Naive thymus-derived CD8-positive, alpha-beta T cell (primary cell): ENCODE results near the gene PNPLA2. TPM values are rescaled to one million over a fixed set of nuclear protein-coding genes. Genes with fewer than 3 reads are reported as not detected.

ENCODE experiments used
- ATAC-seq, 2 donors: fragments of 150-1000 bp; cut with Tn5 transposase in 1 of 2; sonication (Bioruptor Pico), chemical (Tn5 transposase) in 1 of 2; 1 replicate in 1 of 2; 2 replicates in 1 of 2; pipeline ENCODE4 v1.10.0; 2021; ENCODE audit warnings: mild to moderate bottlenecking in 2 of 2, moderate library complexity in 2 of 2
- POLR2A ChIA-PET: fragments of 350-600 bp; sonication (Branson Sonifier 250); formaldehyde crosslinking; loops from one replicate; lab custom pipeline; 2021; ENCODE audit warnings: antibody characterized with exemption; lab: Charles Lee
- DNase-seq, 10 donors: peaks; one replicate each; pipeline versions ENCODE4 v3.0.0 to v3.0.0-alpha.2; 2020 to 2022
- H3K27ac Mint-ChIP-seq, 10 donors: one replicate each; pipeline ENCODE4 v1.8.0; 2020 to 2022; ENCODE audit warnings: mild to moderate bottlenecking in 10 of 10, mixed read lengths in 10 of 10, moderate library complexity in 4 of 10, inconsistent platforms in 1 of 10
- H3K27me3 Mint-ChIP-seq, 5 donors: one replicate each; pipeline ENCODE4 v1.8.0; 2021 to 2022; ENCODE audit warnings: mixed read lengths in 5 of 5
- H3K36me3 Mint-ChIP-seq, 3 donors: one replicate each; pipeline ENCODE4 v1.8.0; 2020 to 2022; ENCODE audit warnings: mixed read lengths in 3 of 3, mild to moderate bottlenecking in 2 of 3, inconsistent platforms in 1 of 3
- H3K4me1 Mint-ChIP-seq, 4 donors: one replicate each; pipeline ENCODE4 v1.8.0; 2021 to 2022; ENCODE audit warnings: mixed read lengths in 4 of 4
- H3K4me3 Mint-ChIP-seq, 10 donors: one replicate each; pipeline ENCODE4 v1.8.0; 2020 to 2022; ENCODE audit warnings: mild to moderate bottlenecking in 10 of 10, mixed read lengths in 10 of 10, moderate library complexity in 6 of 10, inconsistent platforms in 1 of 10
- H3K9me3 Mint-ChIP-seq, 9 donors: one replicate each; pipeline ENCODE4 v1.8.0; 2020 to 2022; ENCODE audit warnings: mixed read lengths in 9 of 9, mild to moderate bottlenecking in 3 of 9, inconsistent platforms in 1 of 9, moderate library complexity in 1 of 9
- polyA plus RNA-seq, 3 donors: library from polyadenylated mRNA; unstranded; fragments of 300-500 nt; fragmentation: Illumina TruSeq; gene quantifications; one replicate each; pipeline ENCODE4 v1.2.3, GENCODE V29; 2021
- total RNA-seq, 8 experiments: library from RNA in 2 of 8; stranded (reverse) in 2 of 8; gene quantifications; one replicate each; pipeline ENCODE4 v1.2.3 and lab custom pipeline; 2021 to 2026

Gene PNPLA2
- total and polyA plus RNA-seq, 5 experiments from 2014 or later: 20.5 to 251 (median 42.7) TPM

GRCh38 chr11:813072-813455 lies 5.7 kb upstream of the PNPLA2 start:
- DNase-seq (no peak), ATAC-seq (no peak)
- Mint-ChIP-seq H3K4me1 (peaks cover 7 to 36% (median 30%) of the 10 kb centered on the region in 4 donors), H3K9me3 (no peaks in the 10 kb centered on the region), H3K36me3 (peaks cover 0 to 27% (median 2%) of the 10 kb centered on the region in 3 donors), H3K4me3 (peak overlapping the region in 1 of 10 donors; percentile 26), H3K27me3 (no peaks in the 10 kb centered on the region), H3K27ac (peak overlapping the region in 3 of 10 donors; percentile 11 to 80 (median 19))
- POLR2A ChIA-PET: interaction anchor here (0.6 to 1.5 kb wide), 3 partner anchors 16 to 118 kb away, joined by 3 to 7 read pairs (median 3); no protein-coding TSS in a partner anchor

GRCh38 chr11:813456-814096 lies 5.1 kb upstream of the PNPLA2 start:
- Mint-ChIP-seq H3K36me3 (peaks cover 0 to 27% (median 2%) of the 10 kb centered on the region in 3 donors), H3K27ac (peak overlapping the region in 4 of 10 donors; percentile 34 to 64 (median 53)), H3K27me3 (no peaks in the 10 kb centered on the region), H3K4me1 (peaks cover 7 to 33% (median 29%) of the 10 kb centered on the region in 4 donors), H3K9me3 (no peaks in the 10 kb centered on the region), H3K4me3 (peak overlapping the region in 1 of 10 donors; percentile 61)
- ATAC-seq (no peak), DNase-seq (no peak)
- POLR2A ChIA-PET: interaction anchor here (0.6 to 1.5 kb wide), 4 partner anchors 15 to 124 kb away, joined by 3 to 7 read pairs (median 3); no protein-coding TSS in a partner anchor

- Mint-ChIP-seq H3K36me3 (peaks cover 0 to 25% (median 2%) of the 10 kb centered on the region in 3 donors), H3K27me3 (no peaks in the 10 kb centered on the region), H3K4me3 (peak overlapping the region in 2 of 10 donors; percentile 19 to 62), H3K9me3 (no peaks in the 10 kb centered on the region), H3K4me1 (peaks cover 2 to 29% (median 22%) of the 10 kb centered on the region in 4 donors), H3K27ac (no peak overlapping the region)
- POLR2A ChIA-PET: interaction anchor here (0.6 to 5.7 kb wide), 3 partner anchors 11 to 37 kb away, joined by 3 to 67 read pairs (median 5); partner anchors contain the start of gene PIDD1
- DNase-seq (no peak), ATAC-seq (no peak)
Observed at GRCh38 chr11:815675-816432, 2.9 kb upstream of the PNPLA2 start.

GRCh38 chr11:816433-816779 lies 2.3 kb upstream of the PNPLA2 start:
- no peaks in the 10 kb centered on the region for H3K9me3 Mint-ChIP-seq
- DNase-seq (no peak), ATAC-seq (no peak)
- H3K27me3 Mint-ChIP-seq: no peaks in the 10 kb centered on the region
- peak overlapping the region in 1 of 10 donors; percentile 33 for H3K27ac Mint-ChIP-seq
- H3K4me1 Mint-ChIP-seq: peaks cover 4 to 28% (median 22%) of the 10 kb centered on the region in 4 donors
- H3K4me3 Mint-ChIP-seq: peak overlapping the region in 2 of 10 donors; percentile 19 to 62
- POLR2A ChIA-PET: interaction anchor here (0.6 to 5.7 kb wide), 4 partner anchors 12 to 310 kb away, joined by 3 to 67 read pairs (median 4); partner anchors contain the start of genes PIDD1 and RNH1
- peaks cover 0 to 22% (median 2%) of the 10 kb centered on the region in 3 donors for H3K36me3 Mint-ChIP-seq

GRCh38 chr11:819129-819931 lies 616 bp downstream of the PNPLA2 start:
- peaks cover 4 to 20% (median 20%) of the 10 kb centered on the region in 4 donors for H3K4me1 Mint-ChIP-seq
- DNase-seq (peak; percentile 87 to 98 (median 93)), ATAC-seq (peak; percentile 71 to 72)
- peaks cover 0 to 2% (median 0%) of the 10 kb centered on the region in 5 donors for H3K27me3 Mint-ChIP-seq
- H3K9me3 Mint-ChIP-seq: no peaks in the 10 kb centered on the region
- H3K4me3 Mint-ChIP-seq: peak overlapping the region; percentile 77 to 92 (median 86)
- POLR2A ChIA-PET: interaction anchor here (0.6 to 6.0 kb wide), 25 partner anchors 8 to 612 kb away, joined by 3 to 127 read pairs (median 5); partner anchors contain the start of genes BET1L, CD151, CHID1 and CRACR2B
- peaks cover 0 to 23% (median 4%) of the 10 kb centered on the region in 3 donors for H3K36me3 Mint-ChIP-seq
- H3K27ac Mint-ChIP-seq: peak overlapping the region in 9 of 10 donors; percentile 57 to 95 (median 89)

GRCh38 chr11:819943-820649 lies 1.4 kb downstream of the PNPLA2 start:
- peaks cover 0 to 5% (median 0%) of the 10 kb centered on the region in 5 donors for H3K27me3 Mint-ChIP-seq
- peaks cover 0 to 28% (median 10%) of the 10 kb centered on the region in 3 donors for H3K36me3 Mint-ChIP-seq
- H3K27ac Mint-ChIP-seq: peak overlapping the region; percentile 57 to 95 (median 89)
- ATAC-seq (peak; percentile 79 to 81), DNase-seq (peak; percentile 92 to 97 (median 96))
- no peaks in the 10 kb centered on the region for H3K9me3 Mint-ChIP-seq
- POLR2A ChIA-PET: interaction anchor here (0.6 to 6.0 kb wide), 17 partner anchors 9 to 613 kb away, joined by 3 to 127 read pairs (median 9); partner anchors contain the start of genes BET1L, CD151, CHID1 and CRACR2B
- H3K4me1 Mint-ChIP-seq: peaks cover 4 to 22% (median 20%) of the 10 kb centered on the region in 4 donors
- peak overlapping the region; percentile 79 to 92 (median 88) for H3K4me3 Mint-ChIP-seq

- Mint-ChIP-seq H3K36me3 (peaks cover 0 to 34% (median 12%) of the 10 kb centered on the region in 3 donors), H3K27ac (peak overlapping the region in 7 of 10 donors; percentile 62 to 92 (median 77)), H3K4me1 (peaks cover 4 to 23% (median 20%) of the 10 kb centered on the region in 4 donors), H3K9me3 (no peaks in the 10 kb centered on the region), H3K4me3 (peak overlapping the region; percentile 79 to 92 (median 88)), H3K27me3 (peaks cover 0 to 9% (median 0%) of the 10 kb centered on the region in 5 donors)
- POLR2A ChIA-PET: interaction anchor here (1.0 to 6.0 kb wide), 11 partner anchors 10 to 125 kb away, joined by 3 to 127 read pairs (median 24); partner anchors contain the start of genes CD151, CHID1, CRACR2B and GATD1
- ATAC-seq: no peak
- no peak for DNase-seq
Observed at GRCh38 chr11:820655-821511, 2.2 kb downstream of the PNPLA2 start.

- POLR2A ChIA-PET: interaction anchor here (1.5 to 6.0 kb wide), 6 partner anchors 11 to 21 kb away, joined by 8 to 127 read pairs (median 74); partner anchors contain the start of genes CD151, CRACR2B, PIDD1 and POLR2L
- ATAC-seq: no peak
- H3K27ac Mint-ChIP-seq: peak overlapping the region in 3 of 10 donors; percentile 4 to 43 (median 14)
- peaks cover 4 to 28% (median 23%) of the 10 kb centered on the region in 4 donors for H3K4me1 Mint-ChIP-seq
- no peaks in the 10 kb centered on the region for H3K9me3 Mint-ChIP-seq
- peaks cover 0 to 34% (median 12%) of the 10 kb centered on the region in 3 donors for H3K36me3 Mint-ChIP-seq
- DNase-seq: no peak
- peak overlapping the region in 9 of 10 donors; percentile 44 to 92 (median 87) for H3K4me3 Mint-ChIP-seq
- H3K27me3 Mint-ChIP-seq: peaks cover 0 to 14% (median 0%) of the 10 kb centered on the region in 5 donors
Observed at GRCh38 chr11:821512-822371, 3.0 kb downstream of the PNPLA2 start.

GRCh38 chr11:823441-824291 lies 5.0 kb downstream of the PNPLA2 start:
- peaks cover 7 to 36% (median 34%) of the 10 kb centered on the region in 4 donors for H3K4me1 Mint-ChIP-seq
- peaks cover 0 to 26% (median 11%) of the 10 kb centered on the region in 5 donors for H3K27me3 Mint-ChIP-seq
- DNase-seq (no peak), ATAC-seq (no peak)
- POLR2A ChIA-PET: interaction anchor here (0.7 to 6.0 kb wide), 6 partner anchors 9 to 194 kb away, joined by 3 to 127 read pairs (median 6); partner anchors contain the start of genes CD151, CRACR2B and RPLP2
- no peak overlapping the region for H3K4me3 Mint-ChIP-seq
- H3K27ac Mint-ChIP-seq: peak overlapping the region in 1 of 10 donors; percentile 62
- peaks cover 0 to 34% (median 12%) of the 10 kb centered on the region in 3 donors for H3K36me3 Mint-ChIP-seq
- no peaks in the 10 kb centered on the region for H3K9me3 Mint-ChIP-seq
